IMR-90 (cell line): Measurements from ENCODE around the gene DNM2. TPM values are rescaled to one million over a fixed set of nuclear protein-coding genes. Genes with fewer than 3 reads are reported as not detected.

Experiments used
- ATAC-seq: fragments of 200-7000 bp; cut with Tn5 transposase; 2 replicates; pipeline ENCODE4 v1.9.1; 2020; ENCODE audit warnings: low read depth, mild to moderate bottlenecking, moderate library complexity
- BruUV-seq: library from RNA; stranded (reverse); fragments of 400-500 nt; replicated peaks from 2 replicates; lab custom pipeline; 2021; lab: Mats Ljungman, UMichigan
- CTCF ChIA-PET: fragments of 300-600 bp; formaldehyde crosslinking; extraction: SDS; loops from one replicate; lab custom pipeline; 2021; ENCODE audit warnings: antibody characterized with exemption; lab: Yijun Ruan, JAX
- POLR2A ChIA-PET: fragments of 300-600 bp; sonication (Branson Sonifier 250); formaldehyde crosslinking; loops from one replicate; lab custom pipeline; 2022; ENCODE audit warnings: antibody characterized with exemption; ENCODE audit not compliant: unreplicated experiment; lab: Charles Lee
- DNase-seq: peaks from one replicate; pipeline ENCODE4 v3.0.0; 2013
- H2AFZ ChIP-seq: replicated peaks from 2 replicates; pipeline ENCODE3; 2013; ENCODE audit warnings: low read length, mild to moderate bottlenecking; ENCODE audit not compliant: poor library complexity
- H2AK5ac ChIP-seq: 2 replicates; pipeline ENCODE4 v1.6.1; 2013; ENCODE audit warnings: low read depth, low read length, inconsistent platforms
- H2AK9ac ChIP-seq: replicated peaks from 2 replicates; pipeline ENCODE3; 2013; ENCODE audit warnings: mild to moderate bottlenecking, low read depth, low read length, moderate library complexity; ENCODE audit not compliant: poor library complexity
- H2BK120ac ChIP-seq: 2 replicates; pipeline ENCODE4 v1.6.1; 2013; ENCODE audit warnings: low read depth, low read length, inconsistent platforms
- H2BK15ac ChIP-seq: 3 replicates; pipeline ENCODE4 v1.6.1; 2013; ENCODE audit warnings: low read depth, low read length, inconsistent platforms
- H2BK20ac ChIP-seq: 2 replicates; pipeline ENCODE4 v1.6.1; 2013; ENCODE audit warnings: low read depth, mild to moderate bottlenecking, inconsistent platforms, low read length, moderate library complexity
- H2BK5ac ChIP-seq: 2 replicates; pipeline ENCODE4 v1.6.1; 2013; ENCODE audit warnings: mild to moderate bottlenecking, low read depth, low read length, inconsistent platforms; ENCODE audit not compliant: poor library complexity, severe bottlenecking
- H3K14ac ChIP-seq: replicated peaks from 2 replicates; pipeline ENCODE4 v1.6.1; 2013; ENCODE audit warnings: low read depth, low read length, inconsistent platforms
- H3K18ac ChIP-seq: 2 replicates; pipeline ENCODE4 v1.6.1; 2013; ENCODE audit warnings: low read depth, low read length, control low read depth
- H3K23ac ChIP-seq: 2 replicates; pipeline ENCODE4 v1.6.1; 2013; ENCODE audit warnings: low read depth, low read length, inconsistent platforms
- H3K27ac ChIP-seq: 2 replicates; pipeline ENCODE4 v1.5.1; 2013; ENCODE audit warnings: mild to moderate bottlenecking, control low read depth, low read length; ENCODE audit not compliant: insufficient read depth
- H3K27me3 ChIP-seq: 2 replicates; pipeline ENCODE4 v1.6.1; 2013; ENCODE audit warnings: low read length; ENCODE audit not compliant: control insufficient read depth, insufficient read depth
- H3K36me3 ChIP-seq: 2 replicates; pipeline ENCODE4 v1.6.1; 2013; ENCODE audit warnings: low read length, mixed read lengths; ENCODE audit not compliant: control insufficient read depth, insufficient read depth
- H3K4ac ChIP-seq: 2 replicates; pipeline ENCODE4 v1.6.1; 2013; ENCODE audit warnings: low read depth, low read length, inconsistent platforms
- H3K4me1 ChIP-seq: 2 replicates; pipeline ENCODE4 v1.6.1; 2013; ENCODE audit warnings: low read length, mixed read lengths; ENCODE audit not compliant: control insufficient read depth, insufficient read depth
- H3K4me2 ChIP-seq: 2 replicates; pipeline ENCODE4 v1.6.1; 2013; ENCODE audit warnings: low read depth, mild to moderate bottlenecking, control low read depth, low read length, moderate library complexity
- H3K4me3 ChIP-seq: 2 replicates; pipeline ENCODE4 v1.5.1; 2013; ENCODE audit warnings: low read depth, mild to moderate bottlenecking, control low read depth, low read length, moderate library complexity; ENCODE audit not compliant: insufficient read depth
- H3K56ac ChIP-seq: 2 replicates; pipeline ENCODE4 v1.6.1; 2013; ENCODE audit warnings: low read length, inconsistent platforms; ENCODE audit not compliant: insufficient read depth; ENCODE audit errors: extremely low read depth
- H3K79me1 ChIP-seq, 2 experiments: 2 replicates each; pipeline ENCODE4 v1.6.1; 2013; ENCODE audit warnings: low read length in 2 of 2, inconsistent platforms in 1 of 2, low read depth in 1 of 2
- H3K9ac ChIP-seq: 2 replicates; pipeline ENCODE4 v1.6.1; 2013; ENCODE audit warnings: low read depth, low read length, control low read depth
- H3K9me1 ChIP-seq: 2 replicates; pipeline ENCODE4 v1.6.1; 2013; ENCODE audit warnings: low read length, inconsistent platforms; ENCODE audit not compliant: insufficient read depth
- H3K9me3 ChIP-seq: 2 replicates; pipeline ENCODE4 v1.6.1; 2013; ENCODE audit warnings: low read length; ENCODE audit not compliant: control insufficient read depth, insufficient read depth
- H4K20me1 ChIP-seq: 2 replicates; pipeline ENCODE4 v1.6.1; 2013; ENCODE audit warnings: low read length, inconsistent platforms; ENCODE audit not compliant: insufficient read depth
- H4K5ac ChIP-seq: 2 replicates; pipeline ENCODE4 v1.6.1; 2013; ENCODE audit warnings: mild to moderate bottlenecking, low read depth, low read length, control low read depth
- H4K8ac ChIP-seq, 2 experiments: 2 replicates each; pipeline ENCODE4 v1.6.1; 2013; ENCODE audit warnings: low read depth in 2 of 2, low read length in 2 of 2, control low read depth in 1 of 2, inconsistent platforms in 1 of 2
- H4K91ac ChIP-seq: 2 replicates; pipeline ENCODE4 v1.6.1; 2013; ENCODE audit warnings: low read depth, low read length, inconsistent platforms; ENCODE audit not compliant: insufficient read depth
- BHLHE40 ChIP-seq: fragments of 150-350 bp; IDR thresholded peaks from 2 replicates; pipeline ENCODE4 v1.6.1; 2016; ENCODE audit warnings: mild to moderate bottlenecking, low read depth, low read length
- CEBPB ChIP-seq: IDR thresholded peaks from 2 replicates; pipeline ENCODE4 v1.6.1; 2012; ENCODE audit warnings: low read depth, low read length, improper control_type of control experiment
- CHD1 ChIP-seq: IDR thresholded peaks from 2 replicates; pipeline ENCODE4 v1.6.1; 2012; ENCODE audit warnings: low read depth, low read length, improper control_type of control experiment
- FOS ChIP-seq: fragments of 150-350 bp; IDR thresholded peaks from 2 replicates; pipeline ENCODE4 v1.6.1; 2016; ENCODE audit warnings: low read depth, low read length
- MAFK ChIP-seq: IDR thresholded peaks from 2 replicates; pipeline ENCODE4 v1.6.1; 2012; ENCODE audit warnings: low read depth, low read length, improper control_type of control experiment
- MAZ ChIP-seq: IDR thresholded peaks from 2 replicates; pipeline ENCODE4 v1.6.1; 2012; ENCODE audit warnings: low read depth, mild to moderate bottlenecking, low read length, improper control_type of control experiment, moderate library complexity, borderline replicate concordance
- MXI1 ChIP-seq: IDR thresholded peaks from 2 replicates; pipeline ENCODE4 v1.6.1; 2012; ENCODE audit warnings: low read depth, mild to moderate bottlenecking, low read length, moderate library complexity, borderline replicate concordance
- NFE2L2 ChIP-seq: fragments of 150-350 bp; IDR thresholded peaks from 2 replicates; pipeline ENCODE4 v1.6.1; 2016; ENCODE audit warnings: low read depth, mild to moderate bottlenecking, low read length
- POLR2A ChIP-seq: IDR thresholded peaks from 2 replicates; pipeline ENCODE4 v1.6.1; 2012; ENCODE audit warnings: mild to moderate bottlenecking, low read depth, low read length
- RAD21 ChIP-seq: IDR thresholded peaks from 2 replicates; pipeline ENCODE4 v1.6.1; 2012; ENCODE audit warnings: low read length, improper control_type of control experiment
- RCOR1 ChIP-seq: IDR thresholded peaks from 2 replicates; pipeline ENCODE4 v1.6.1; 2012; ENCODE audit warnings: mild to moderate bottlenecking, low read length, improper control_type of control experiment; ENCODE audit not compliant: insufficient replicate concordance
- RFX5 ChIP-seq: IDR thresholded peaks from 2 replicates; pipeline ENCODE4 v1.8.0; 2012; ENCODE audit warnings: low read depth, mild to moderate bottlenecking, low read length, moderate library complexity
- SMC3 ChIP-seq: fragments of 150-350 bp; IDR thresholded peaks from 2 replicates; pipeline ENCODE4 v1.6.1; 2016; ENCODE audit warnings: low read depth, mild to moderate bottlenecking, antibody characterized with exemption, low read length, moderate library complexity
- WGBS, 2 experiments: methylation state at CpG; one replicate each; pipeline versions ENCODE4 v1.1.5 to v1.1.7; 2013; ENCODE audit warnings: missing lambda C conversion rate in 2 of 2; ENCODE audit not compliant: insufficient read length in 1 of 2; ENCODE audit errors: extremely low coverage in 2 of 2; 5-methylcytosine and 5-hydroxymethylcytosine counted together
- dilution Hi-C: fragments of 300-500 bp; cut with HindIII; formaldehyde crosslinking; loops from one replicate; pipeline ENCODE4 v1.14.3; 2018; ENCODE audit warnings: low sequenced_read_pairs; ENCODE audit not compliant: unreplicated experiment
- in situ Hi-C: fragments of 300-500 bp; cut with MboI; formaldehyde crosslinking; loops from 3 replicates; pipeline ENCODE4 v1.14.3; 2019; ENCODE audit warnings: low sequenced_read_pairs, inconsistent platforms, mixed read lengths
- intact Hi-C: fragments of 100-400 bp; cut with micrococcal nuclease; formaldehyde crosslinking; loops from 2 replicates; pipeline ENCODE4 v1.10.0; 2022
- polyA plus RNA-seq, 3 experiments: library from polyadenylated mRNA; depleted of rRNA; stranded (reverse); fragments of >200 nt; gene quantifications; 2 replicates each; pipeline ENCODE4 v1.2.3, GENCODE V29; 2012; ENCODE audit warnings: low replicate concordance in 1 of 3
- total RNA-seq: library from RNA; depleted of rRNA; stranded (reverse); fragments of >200 nt; gene quantifications from 2 replicates; pipeline ENCODE4 v1.2.3, GENCODE V29; 2012
- TF ChIP-seq, protein P1 (sequence below): fragments of 150-350 bp; IDR thresholded peaks from 2 replicates; pipeline ENCODE4 v1.6.1; 2017; ENCODE audit warnings: mild to moderate bottlenecking, antibody characterized with exemption, low read length, low read depth
- TF ChIP-seq, protein P2 (sequence below): fragments of 150-350 bp; IDR thresholded peaks from 2 replicates; pipeline ENCODE4 v1.6.1; 2016; ENCODE audit warnings: low read depth, mild to moderate bottlenecking, low read length, moderate library complexity, borderline replicate concordance
- TF ChIP-seq, protein P3 (sequence below): conservative IDR thresholded peaks from 2 replicates; pipeline ENCODE4 v1.5.1; 2012; ENCODE audit warnings: mild to moderate bottlenecking, low read depth, low read length, improper control_type of control experiment

DNM2 gene
- total and polyA plus RNA-seq, 2 of the 4 experiments (the other 2 are of a cell fraction): 55.6 to 74.2 TPM

DNA sequence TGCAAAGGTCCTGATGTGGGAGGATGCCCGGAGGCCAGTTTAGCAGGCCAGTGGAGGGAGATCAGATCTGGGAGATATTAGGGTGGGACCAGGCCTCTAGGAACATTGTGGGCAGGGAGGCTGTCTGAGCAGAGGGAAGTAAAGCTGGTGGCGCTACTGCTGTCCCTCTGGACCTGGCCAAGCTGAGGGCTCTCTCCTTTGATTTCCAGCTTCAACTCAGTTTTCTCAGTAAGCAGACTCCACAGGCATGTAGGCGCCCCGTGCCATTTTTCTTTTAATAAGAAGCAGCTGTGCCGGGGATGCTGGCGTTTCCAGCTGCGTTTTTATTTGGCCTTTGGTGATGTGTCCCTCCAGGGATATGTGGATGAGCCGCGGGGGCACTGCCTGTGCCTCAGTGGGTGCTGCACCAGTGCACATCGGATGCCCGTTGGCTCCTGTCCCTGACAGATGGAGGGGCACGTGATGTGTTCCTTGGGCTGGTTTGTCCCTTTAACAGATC is 6.7 kb downstream of the DNM2 start:
- no peak for TF ChIP-seq CHD1
- TF ChIP-seq MXI1: no peak
- no peak for TF ChIP-seq SMC3
- TF ChIP-seq BHLHE40: no peak
- TF ChIP-seq MAZ: no peak
- no peak for TF ChIP-seq RAD21
- TF ChIP-seq NFE2L2: no peak
- TF ChIP-seq RCOR1: no peak
- TF ChIP-seq, protein P1, sequence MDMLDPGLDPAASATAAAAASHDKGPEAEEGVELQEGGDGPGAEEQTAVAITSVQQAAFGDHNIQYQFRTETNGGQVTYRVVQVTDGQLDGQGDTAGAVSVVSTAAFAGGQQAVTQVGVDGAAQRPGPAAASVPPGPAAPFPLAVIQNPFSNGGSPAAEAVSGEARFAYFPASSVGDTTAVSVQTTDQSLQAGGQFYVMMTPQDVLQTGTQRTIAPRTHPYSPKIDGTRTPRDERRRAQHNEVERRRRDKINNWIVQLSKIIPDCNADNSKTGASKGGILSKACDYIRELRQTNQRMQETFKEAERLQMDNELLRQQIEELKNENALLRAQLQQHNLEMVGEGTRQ: no peak
- no peak for TF ChIP-seq FOS
- no peak for TF ChIP-seq MAFK
- no peak for TF ChIP-seq RFX5
- TF ChIP-seq, protein P2, sequence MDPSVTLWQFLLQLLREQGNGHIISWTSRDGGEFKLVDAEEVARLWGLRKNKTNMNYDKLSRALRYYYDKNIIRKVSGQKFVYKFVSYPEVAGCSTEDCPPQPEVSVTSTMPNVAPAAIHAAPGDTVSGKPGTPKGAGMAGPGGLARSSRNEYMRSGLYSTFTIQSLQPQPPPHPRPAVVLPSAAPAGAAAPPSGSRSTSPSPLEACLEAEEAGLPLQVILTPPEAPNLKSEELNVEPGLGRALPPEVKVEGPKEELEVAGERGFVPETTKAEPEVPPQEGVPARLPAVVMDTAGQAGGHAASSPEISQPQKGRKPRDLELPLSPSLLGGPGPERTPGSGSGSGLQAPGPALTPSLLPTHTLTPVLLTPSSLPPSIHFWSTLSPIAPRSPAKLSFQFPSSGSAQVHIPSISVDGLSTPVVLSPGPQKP: no peak
- no peak for TF ChIP-seq CEBPB
- TF ChIP-seq, protein P3, sequence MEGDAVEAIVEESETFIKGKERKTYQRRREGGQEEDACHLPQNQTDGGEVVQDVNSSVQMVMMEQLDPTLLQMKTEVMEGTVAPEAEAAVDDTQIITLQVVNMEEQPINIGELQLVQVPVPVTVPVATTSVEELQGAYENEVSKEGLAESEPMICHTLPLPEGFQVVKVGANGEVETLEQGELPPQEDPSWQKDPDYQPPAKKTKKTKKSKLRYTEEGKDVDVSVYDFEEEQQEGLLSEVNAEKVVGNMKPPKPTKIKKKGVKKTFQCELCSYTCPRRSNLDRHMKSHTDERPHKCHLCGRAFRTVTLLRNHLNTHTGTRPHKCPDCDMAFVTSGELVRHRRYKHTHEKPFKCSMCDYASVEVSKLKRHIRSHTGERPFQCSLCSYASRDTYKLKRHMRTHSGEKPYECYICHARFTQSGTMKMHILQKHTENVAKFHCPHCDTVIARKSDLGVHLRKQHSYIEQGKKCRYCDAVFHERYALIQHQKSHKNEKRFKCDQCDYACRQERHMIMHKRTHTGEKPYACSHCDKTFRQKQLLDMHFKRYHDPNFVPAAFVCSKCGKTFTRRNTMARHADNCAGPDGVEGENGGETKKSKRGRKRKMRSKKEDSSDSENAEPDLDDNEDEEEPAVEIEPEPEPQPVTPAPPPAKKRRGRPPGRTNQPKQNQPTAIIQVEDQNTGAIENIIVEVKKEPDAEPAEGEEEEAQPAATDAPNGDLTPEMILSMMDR: no peak
- TF ChIP-seq POLR2A: no peak
- in situ Hi-C loops (no loop called here), intact Hi-C loops (no loop called here), dilution Hi-C loops (no loop called here)
- CTCF ChIA-PET: no interaction called here
- H3K9ac ChIP-seq: no peak overlapping the region
- no peak overlapping the region for H2AK5ac ChIP-seq
- H3K23ac ChIP-seq: no peak overlapping the region
- no peak overlapping the region for H2BK5ac ChIP-seq
- H2BK15ac ChIP-seq: no peak overlapping the region
- no peak for DNase-seq
- POLR2A ChIA-PET: no interaction called here
- H3K79me1 ChIP-seq: peaks cover 13 to 81% of the 10 kb centered on the region in 2 experiments
- peaks cover 95% of the 10 kb centered on the region for H4K20me1 ChIP-seq
- no peak for ATAC-seq
- H3K56ac ChIP-seq: no peak overlapping the region
- H4K5ac ChIP-seq: no peak overlapping the region
- H2AK9ac ChIP-seq: no peak overlapping the region
- H4K8ac ChIP-seq: no peak overlapping the region
- H4K91ac ChIP-seq: no peak overlapping the region
- peaks cover 3% of the 10 kb centered on the region for H3K4me1 ChIP-seq
- no peak overlapping the region for H3K27ac ChIP-seq
- no peak overlapping the region for H2BK20ac ChIP-seq
- H3K18ac ChIP-seq: no peak overlapping the region
- H2AFZ ChIP-seq: no peak overlapping the region
- no peak overlapping the region for H2BK120ac ChIP-seq
- H3K4me3 ChIP-seq: no peak overlapping the region
- H3K14ac ChIP-seq: no peak overlapping the region
- no peaks in the 10 kb centered on the region for H3K9me3 ChIP-seq
- no peak overlapping the region for H3K4ac ChIP-seq
- no peak overlapping the region for H3K4me2 ChIP-seq
- WGBS, 2 experiments: 85% methylated on average over 8 of the region's 12 CpGs; no CpG with 5 or more reads in 1 of the 2 experiments
- BruUV-seq: no TSS peak
- H3K36me3 ChIP-seq: peaks cover 2% of the 10 kb centered on the region; the same call in 1 of the 2 replicates
- no peaks in the 10 kb centered on the region for H3K27me3 ChIP-seq
- peaks cover 19% of the 10 kb centered on the region for H3K9me1 ChIP-seq
